ENCODE measurements around the gene CXCL17.

The CXCL17 gene

DNA sequence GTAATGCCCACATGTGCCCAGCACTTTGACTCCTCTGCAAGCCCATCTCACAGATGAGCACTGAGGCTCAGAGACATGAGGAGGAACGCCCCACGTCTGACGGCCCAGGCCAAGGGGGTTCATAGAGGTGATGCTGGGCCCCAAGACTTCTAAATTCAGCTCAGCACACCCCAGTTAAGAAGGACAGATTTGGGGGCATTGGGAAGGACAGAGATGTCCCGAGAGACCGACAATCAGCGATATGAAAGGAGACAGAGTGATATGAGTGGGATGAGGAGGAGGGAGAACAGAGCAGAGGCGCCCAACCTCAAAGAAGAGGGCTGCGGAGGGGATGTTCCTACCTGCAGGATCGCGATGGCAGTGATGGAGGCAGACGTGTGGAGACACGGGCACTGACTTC, 52.8 kb downstream of the CXCL17 start, which contains the start of gene CNFN:
Gene CNFN (minus strand): TSS at position 399 of the 400 bp plus-strand sequence. CDS start 1,260 bp downstream, outside the sequence.
- peaks cover 2% of the 10 kb centered on the region for H3K79me1 ChIP-seq (ENCODE audit: low read length)
- no peaks in the 10 kb centered on the region for H3K36me3 ChIP-seq (ENCODE audit: control insufficient read depth in 1 of 2, insufficient read depth in 2 of 2, low read length in 2 of 2)
- no peak within 1 kb of the TSS for H2BK12ac ChIP-seq (ENCODE audit: low read length)
- H3K18ac ChIP-seq (ENCODE audit: low read length): no peak within 1 kb of the TSS
- H3K9me3 ChIP-seq (ENCODE audit: insufficient read depth, low read depth, low read length): peaks cover 2% of the 10 kb centered on the region
- DNase-seq: no peak
- H3K27ac ChIP-seq (ENCODE audit: low read depth, low read length): no peak within 1 kb of the TSS
- H2BK120ac ChIP-seq (ENCODE audit: insufficient read depth, low read length, poor library complexity): no peak within 1 kb of the TSS
- no peak within 1 kb of the TSS for H2AK5ac ChIP-seq (ENCODE audit: low read length)
- H3K4me1 ChIP-seq (ENCODE audit: control insufficient read depth in 1 of 2, insufficient read depth in 2 of 2, low read length in 2 of 2): peaks cover 0 to 5% of the 10 kb centered on the region in 2 experiments
- no CpG with 5 or more reads among the region's 12 CpGs for WGBS (ENCODE audit: extremely low coverage, insufficient coverage, insufficient read length)
- no peak within 1 kb of the TSS for H4K12ac ChIP-seq (ENCODE audit: low read depth, low read length)
- no peak within 1 kb of the TSS for H2BK5ac ChIP-seq (ENCODE audit: low read depth, low read length, poor library complexity)
- no peak within 1 kb of the TSS for H3K4me2 ChIP-seq (ENCODE audit: low read length)
- H2AFZ ChIP-seq (ENCODE audit: insufficient read depth, low read length, poor library complexity): no peak within 1 kb of the TSS
- H3K79me2 ChIP-seq (ENCODE audit: control insufficient read depth, insufficient read depth, low read length, poor library complexity): peaks cover 2% of the 10 kb centered on the region
- no peak within 1 kb of the TSS for H3K9ac ChIP-seq (ENCODE audit: low read length)
- H3K27me3 ChIP-seq (ENCODE audit: insufficient read depth, low read length): peaks cover 2% of the 10 kb centered on the region
- H3K4me3 ChIP-seq (ENCODE audit: low read depth, low read length): no peak within 1 kb of the TSS
- no peak within 1 kb of the TSS for H4K8ac ChIP-seq (ENCODE audit: low read depth, low read length)
- no peak within 1 kb of the TSS for H3K14ac ChIP-seq (ENCODE audit: low read length)
- H3K23ac ChIP-seq (ENCODE audit: low read length): no peak within 1 kb of the TSS
- H4K91ac ChIP-seq (ENCODE audit: low read depth, low read length): no peak within 1 kb of the TSS
- no peak within 1 kb of the TSS for H3K4ac ChIP-seq (ENCODE audit: low read depth, low read length)

DNA sequence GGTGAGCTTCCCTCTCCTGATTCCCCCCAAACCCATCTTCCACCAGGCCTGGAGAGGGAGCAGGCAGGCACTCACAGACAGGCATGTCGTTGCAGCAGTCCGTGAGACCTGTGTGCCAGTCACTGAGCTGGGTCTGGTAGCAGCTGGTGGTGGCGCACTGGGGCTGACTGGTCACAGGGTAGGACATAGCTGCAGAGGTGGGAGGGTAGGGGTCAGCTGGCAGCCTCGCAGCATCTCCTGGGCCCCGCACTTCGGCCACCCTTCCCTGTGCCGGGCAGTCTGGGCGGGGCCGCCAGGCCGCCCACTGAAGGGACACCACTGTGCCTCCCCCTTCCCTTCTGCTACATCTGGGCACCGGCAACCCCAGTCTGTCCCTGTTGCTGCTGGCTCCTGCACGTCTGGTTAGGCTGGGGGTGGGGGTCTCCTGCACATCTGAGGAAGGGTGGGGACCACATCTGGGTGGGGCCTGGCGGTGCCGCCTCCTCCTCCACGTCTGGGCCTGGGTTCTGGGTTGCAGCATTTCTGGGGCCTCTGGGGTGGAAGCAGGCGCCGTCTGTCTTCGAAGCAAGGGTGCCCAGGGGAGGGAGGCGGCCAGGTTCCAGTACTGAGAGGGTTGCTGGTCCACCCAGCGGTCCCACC, 53.8 kb downstream of the CXCL17 start:
- no peak overlapping the region for H3K4me3 ChIP-seq (ENCODE audit: low read depth, low read length)
- no peak overlapping the region for H3K18ac ChIP-seq (ENCODE audit: low read length)
- H4K91ac ChIP-seq (ENCODE audit: low read depth, low read length): no peak overlapping the region
- no peak overlapping the region for H3K9ac ChIP-seq (ENCODE audit: low read length)
- no peak overlapping the region for H2AFZ ChIP-seq (ENCODE audit: insufficient read depth, low read length, poor library complexity)
- H3K27ac ChIP-seq (ENCODE audit: low read depth, low read length): no peak overlapping the region
- no peak overlapping the region for H2BK12ac ChIP-seq (ENCODE audit: low read length)
- H3K23ac ChIP-seq (ENCODE audit: low read length): no peak overlapping the region
- no peak overlapping the region for H2BK5ac ChIP-seq (ENCODE audit: low read depth, low read length, poor library complexity)
- no peak overlapping the region for H4K12ac ChIP-seq (ENCODE audit: low read depth, low read length)
- no peak overlapping the region for H3K4ac ChIP-seq (ENCODE audit: low read depth, low read length)
- peaks cover 2% of the 10 kb centered on the region for H3K79me2 ChIP-seq (ENCODE audit: control insufficient read depth, insufficient read depth, low read length, poor library complexity)
- WGBS (ENCODE audit: extremely low coverage, insufficient coverage, insufficient read length): no CpG with 5 or more reads among the region's 20 CpGs
- no peak overlapping the region for H2BK120ac ChIP-seq (ENCODE audit: insufficient read depth, low read length, poor library complexity)
- peaks cover 2% of the 10 kb centered on the region for H3K79me1 ChIP-seq (ENCODE audit: low read length)
- H3K9me3 ChIP-seq (ENCODE audit: insufficient read depth, low read depth, low read length): peaks cover 2% of the 10 kb centered on the region
- no peak overlapping the region for H3K4me2 ChIP-seq (ENCODE audit: low read length)
- H3K4me1 ChIP-seq (ENCODE audit: control insufficient read depth in 1 of 2, insufficient read depth in 2 of 2, low read length in 2 of 2): peaks cover 0 to 5% of the 10 kb centered on the region in 2 experiments
- no peak overlapping the region for H2AK5ac ChIP-seq (ENCODE audit: low read length)
- H3K27me3 ChIP-seq (ENCODE audit: insufficient read depth, low read length): peaks cover 2% of the 10 kb centered on the region
- H3K14ac ChIP-seq (ENCODE audit: low read length): no peak overlapping the region
- DNase-seq: no peak
- no peaks in the 10 kb centered on the region for H3K36me3 ChIP-seq (ENCODE audit: control insufficient read depth in 1 of 2, insufficient read depth in 2 of 2, low read length in 2 of 2)
- no peak overlapping the region for H4K8ac ChIP-seq (ENCODE audit: low read depth, low read length)

DNA sequence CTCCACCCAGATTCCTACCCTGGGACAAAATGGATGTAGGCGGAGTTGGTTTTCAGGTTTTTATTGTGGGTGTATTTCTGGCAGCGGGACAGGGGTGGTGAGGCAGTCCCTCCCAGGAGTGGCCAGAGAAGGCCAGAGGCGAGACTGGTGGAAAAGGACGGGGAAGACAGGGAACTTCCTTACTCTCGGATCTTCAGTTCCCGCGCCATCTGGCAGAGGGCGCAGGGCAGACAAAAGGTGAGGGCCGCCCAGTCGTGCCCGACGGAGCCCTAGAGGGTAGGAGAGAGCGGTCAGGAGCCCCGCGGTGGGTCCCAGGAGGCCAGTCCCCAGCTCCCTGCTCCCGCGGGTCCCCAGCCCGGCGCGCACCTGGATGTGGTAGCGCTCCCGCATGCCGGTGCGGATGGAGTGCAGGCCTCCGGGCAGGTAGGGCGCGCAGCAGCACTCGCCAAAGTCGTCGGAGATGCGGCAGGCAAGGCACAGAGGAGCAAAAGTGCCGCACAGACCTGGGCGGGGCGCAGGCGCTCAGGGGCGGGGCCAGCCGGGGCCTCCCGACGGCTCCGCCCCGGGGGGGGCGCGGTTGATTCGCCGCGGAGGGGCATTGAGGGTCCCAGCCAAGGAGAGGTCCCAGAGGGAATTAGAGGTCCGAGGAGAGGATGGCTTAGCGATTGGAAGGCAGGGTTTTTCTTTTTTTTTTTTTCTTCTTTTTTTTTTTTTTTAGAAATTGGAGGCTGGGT, 55.6 kb downstream of the CXCL17 start:
- Histone ChIP-seq H3K27me3 (ENCODE audit: insufficient read depth, low read length) (peaks cover 2% of the 10 kb centered on the region), H3K36me3 (ENCODE audit: control insufficient read depth in 1 of 2, insufficient read depth in 2 of 2, low read length in 2 of 2) (no peaks in the 10 kb centered on the region), H3K9ac (ENCODE audit: low read length) (no peak overlapping the region), H3K4me1 (ENCODE audit: control insufficient read depth in 1 of 2, insufficient read depth in 2 of 2, low read length in 2 of 2) (peaks cover 0 to 5% of the 10 kb centered on the region in 2 experiments), H2BK12ac (ENCODE audit: low read length) (no peak overlapping the region), H2BK120ac (ENCODE audit: insufficient read depth, low read length, poor library complexity) (peak overlapping the region; percentile 45), H2AFZ (ENCODE audit: insufficient read depth, low read length, poor library complexity) (peak overlapping the region; percentile 83), H3K9me3 (ENCODE audit: insufficient read depth, low read depth, low read length) (peaks cover 2% of the 10 kb centered on the region), H3K79me1 (ENCODE audit: low read length) (peaks cover 2% of the 10 kb centered on the region), H3K18ac (ENCODE audit: low read length) (peak overlapping the region; percentile 56), H3K27ac (ENCODE audit: low read depth, low read length) (no peak overlapping the region), H2BK5ac (ENCODE audit: low read depth, low read length, poor library complexity) (no peak overlapping the region), H4K8ac (ENCODE audit: low read depth, low read length) (peak overlapping the region; percentile 79), H3K4ac (ENCODE audit: low read depth, low read length) (no peak overlapping the region), H3K14ac (ENCODE audit: low read length) (peak overlapping the region; percentile 75), H3K4me2 (ENCODE audit: low read length) (peak overlapping the region; percentile 75), H3K79me2 (ENCODE audit: control insufficient read depth, insufficient read depth, low read length, poor library complexity) (peaks cover 2% of the 10 kb centered on the region), H2AK5ac (ENCODE audit: low read length) (no peak overlapping the region), H3K4me3 (ENCODE audit: low read depth, low read length) (peak overlapping the region; percentile 67), H4K91ac (ENCODE audit: low read depth, low read length) (peak overlapping the region; percentile 37), H3K23ac (ENCODE audit: low read length) (no peak overlapping the region), H4K12ac (ENCODE audit: low read depth, low read length) (peak overlapping the region; percentile 68)
- no CpG with 5 or more reads among the region's 48 CpGs for WGBS (ENCODE audit: extremely low coverage, insufficient coverage, insufficient read length)
- DNase-seq: peak; percentile 40 to 71

DNA sequence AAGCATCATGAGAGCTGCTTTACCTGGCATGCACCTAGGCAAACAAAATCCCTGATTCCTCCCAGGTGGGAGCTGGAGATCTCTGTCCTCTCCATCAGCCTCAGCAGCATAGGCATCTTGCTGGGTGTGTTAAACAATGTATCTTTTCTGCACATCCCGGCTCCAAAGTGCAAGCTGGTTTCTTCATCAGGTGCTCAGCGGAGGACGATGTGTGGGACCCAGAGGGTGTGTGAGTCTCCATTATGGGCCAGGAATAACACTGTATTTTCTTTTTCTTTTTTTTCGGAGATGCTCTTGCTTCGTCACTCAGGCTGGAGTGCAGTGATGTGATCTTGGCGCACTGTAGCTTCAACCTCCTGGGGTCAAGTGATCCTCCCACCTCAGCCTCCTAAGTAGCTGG, 62.6 kb downstream of the CXCL17 start:
- peaks cover 3% of the 10 kb centered on the region for H3K9me3 ChIP-seq (ENCODE audit: insufficient read depth, low read depth, low read length)
- H3K23ac ChIP-seq (ENCODE audit: low read length): no peak overlapping the region
- no peak overlapping the region for H3K27ac ChIP-seq (ENCODE audit: low read depth, low read length)
- no peak overlapping the region for H4K12ac ChIP-seq (ENCODE audit: low read depth, low read length)
- no peak overlapping the region for H3K4ac ChIP-seq (ENCODE audit: low read depth, low read length)
- H3K79me1 ChIP-seq (ENCODE audit: low read length): no peaks in the 10 kb centered on the region
- no CpG with 5 or more reads among the region's 6 CpGs for WGBS (ENCODE audit: extremely low coverage, insufficient coverage, insufficient read length)
- H4K8ac ChIP-seq (ENCODE audit: low read depth, low read length): no peak overlapping the region
- peaks cover 9 to 14% of the 10 kb centered on the region in 2 experiments for H3K36me3 ChIP-seq (ENCODE audit: control insufficient read depth in 1 of 2, insufficient read depth in 2 of 2, low read length in 2 of 2)
- H3K79me2 ChIP-seq (ENCODE audit: control insufficient read depth, insufficient read depth, low read length, poor library complexity): no peaks in the 10 kb centered on the region
- no peak overlapping the region for H3K18ac ChIP-seq (ENCODE audit: low read length)
- H2BK120ac ChIP-seq (ENCODE audit: insufficient read depth, low read length, poor library complexity): no peak overlapping the region
- no peak for DNase-seq
- H2BK5ac ChIP-seq (ENCODE audit: low read depth, low read length, poor library complexity): no peak overlapping the region
- H3K4me3 ChIP-seq (ENCODE audit: low read depth, low read length): no peak overlapping the region
- no peak overlapping the region for H4K91ac ChIP-seq (ENCODE audit: low read depth, low read length)
- no peaks in the 10 kb centered on the region for H3K27me3 ChIP-seq (ENCODE audit: insufficient read depth, low read length)
- no peaks in the 10 kb centered on the region for H3K4me1 ChIP-seq (ENCODE audit: control insufficient read depth in 1 of 2, insufficient read depth in 2 of 2, low read length in 2 of 2)
- H3K4me2 ChIP-seq (ENCODE audit: low read length): no peak overlapping the region
- H2AFZ ChIP-seq (ENCODE audit: insufficient read depth, low read length, poor library complexity): no peak overlapping the region
- no peak overlapping the region for H2AK5ac ChIP-seq (ENCODE audit: low read length)
- H3K14ac ChIP-seq (ENCODE audit: low read length): no peak overlapping the region
- no peak overlapping the region for H3K9ac ChIP-seq (ENCODE audit: low read length)
- no peak overlapping the region for H2BK12ac ChIP-seq (ENCODE audit: low read length)
